GM18907 (cell line): Measurements from ENCODE around the gene CELF2.

ENCODE experiments used
- ATAC-seq: cut with Tn5 transposase; IDR thresholded peaks from one replicate; pipeline ENCODE4 v1.9.1; 2021; ENCODE audit warnings: mild to moderate bottlenecking, moderate library complexity; ENCODE audit not compliant: unreplicated experiment

Gene CELF2

GRCh38 chr10:11290156-11290890, 272.7 kb downstream of the CELF2 start:
- ATAC-seq = no peak

DNA sequence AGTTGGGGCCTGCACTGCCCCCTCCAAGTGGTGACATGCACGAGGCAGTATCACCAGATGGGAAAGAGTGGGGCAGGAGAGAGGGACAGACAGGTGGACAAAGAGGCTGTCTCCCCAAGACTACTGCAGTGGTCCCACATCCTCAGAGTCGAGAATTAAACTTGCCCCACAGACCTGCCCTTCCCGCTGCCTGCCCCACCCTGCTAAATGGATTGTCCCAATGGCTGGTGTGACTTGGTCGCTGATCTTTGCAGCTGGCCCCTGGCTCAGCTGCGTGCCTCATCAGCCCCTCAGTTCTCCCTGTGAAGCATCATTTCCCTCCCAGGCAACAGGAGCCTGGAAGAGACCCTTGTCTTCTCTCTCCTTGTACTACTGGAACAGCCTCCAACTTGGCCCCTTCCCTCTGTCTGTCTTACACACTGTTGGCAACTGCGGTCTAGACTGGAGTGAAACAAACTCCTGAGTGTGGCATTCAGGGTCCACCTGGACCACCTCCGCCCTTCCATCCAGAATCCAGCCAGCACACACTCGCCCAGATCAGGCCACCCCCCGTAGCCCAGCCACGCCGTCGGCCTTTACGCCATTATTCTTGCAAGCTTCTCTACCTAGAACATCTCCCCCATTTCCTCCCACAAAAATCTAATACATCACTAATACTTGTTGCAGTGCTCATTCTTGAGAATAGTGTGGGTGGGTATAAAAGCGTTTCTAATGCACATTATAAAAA, 275.1 kb downstream of the CELF2 start:
- ATAC-seq = no peak

DNA sequence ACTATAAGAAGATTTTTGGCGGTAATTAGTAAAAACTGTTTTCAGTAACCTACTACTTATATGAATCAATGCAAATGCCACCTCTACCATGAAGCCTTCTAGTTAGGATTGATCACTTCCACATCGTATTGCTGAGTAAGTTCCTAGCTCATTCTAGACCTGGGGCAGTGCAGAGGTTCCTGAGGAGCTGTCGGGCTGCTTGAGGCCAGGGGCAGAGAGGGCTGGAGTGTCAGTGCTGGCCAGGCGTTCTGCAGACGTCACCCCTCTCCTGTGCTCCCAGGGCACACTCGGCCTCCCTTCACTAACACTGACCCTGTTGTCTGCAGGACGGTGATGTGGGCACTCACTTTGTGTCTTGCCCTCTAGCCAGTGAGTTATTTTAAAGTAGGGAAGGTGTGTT, 275.7 kb downstream of the CELF2 start:
- no peak for ATAC-seq

- no peak for ATAC-seq
Measured at GRCh38 chr10:11294831-11295450, 277.3 kb downstream of the CELF2 start.

GRCh38 chr10:11295492-11295891, 277.8 kb downstream of the CELF2 start:
- no peak for ATAC-seq

DNA sequence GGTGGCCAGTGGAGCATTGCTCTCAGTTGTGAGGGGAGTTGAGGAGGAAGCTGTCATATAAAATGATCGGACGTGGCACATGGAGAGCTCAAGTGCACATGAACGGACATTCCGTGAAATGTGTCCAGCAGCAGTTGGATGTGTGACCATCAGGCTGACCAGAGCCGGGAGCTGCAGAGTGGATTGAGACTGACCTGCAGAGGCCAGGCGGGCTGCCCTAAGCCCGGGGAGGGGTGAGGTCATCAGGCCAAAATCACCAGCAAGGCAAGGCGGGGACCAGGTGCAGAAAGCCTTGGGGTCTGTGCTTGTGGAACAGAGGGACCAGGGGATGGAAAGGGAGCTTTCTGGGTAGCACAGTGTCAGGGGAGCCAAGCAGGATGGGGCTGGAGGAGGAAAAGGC, 279.5 kb downstream of the CELF2 start:
- ATAC-seq = no peak

GRCh38 chr10:11298116-11298515, 280.4 kb downstream of the CELF2 start:
- no peak for ATAC-seq

- no peak for ATAC-seq
Measured at GRCh38 chr10:11299125-11299524, 281.5 kb downstream of the CELF2 start.

- ATAC-seq = no peak
Measured at GRCh38 chr10:11300026-11300425, 282.4 kb downstream of the CELF2 start.

DNA sequence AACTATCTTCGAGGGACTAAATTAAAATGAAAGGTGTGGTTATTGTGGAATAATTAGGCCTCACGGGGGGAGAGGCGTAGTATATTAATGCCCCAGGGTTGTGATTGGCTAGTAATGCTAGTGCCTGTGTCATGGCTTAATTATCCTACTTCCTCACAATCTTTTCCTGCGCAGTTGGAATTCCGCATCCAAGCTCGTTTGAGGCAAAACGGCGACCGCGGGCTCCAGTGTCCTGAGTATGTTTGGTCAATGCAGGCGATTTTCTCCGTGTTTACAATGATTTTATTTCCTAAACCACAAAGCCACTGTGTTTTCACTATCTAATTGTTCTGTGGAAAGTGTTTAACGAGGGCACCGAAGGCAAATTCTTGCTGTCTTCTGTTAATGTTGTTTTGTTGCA, 282.9 kb downstream of the CELF2 start:
- ATAC-seq = no peak

DNA sequence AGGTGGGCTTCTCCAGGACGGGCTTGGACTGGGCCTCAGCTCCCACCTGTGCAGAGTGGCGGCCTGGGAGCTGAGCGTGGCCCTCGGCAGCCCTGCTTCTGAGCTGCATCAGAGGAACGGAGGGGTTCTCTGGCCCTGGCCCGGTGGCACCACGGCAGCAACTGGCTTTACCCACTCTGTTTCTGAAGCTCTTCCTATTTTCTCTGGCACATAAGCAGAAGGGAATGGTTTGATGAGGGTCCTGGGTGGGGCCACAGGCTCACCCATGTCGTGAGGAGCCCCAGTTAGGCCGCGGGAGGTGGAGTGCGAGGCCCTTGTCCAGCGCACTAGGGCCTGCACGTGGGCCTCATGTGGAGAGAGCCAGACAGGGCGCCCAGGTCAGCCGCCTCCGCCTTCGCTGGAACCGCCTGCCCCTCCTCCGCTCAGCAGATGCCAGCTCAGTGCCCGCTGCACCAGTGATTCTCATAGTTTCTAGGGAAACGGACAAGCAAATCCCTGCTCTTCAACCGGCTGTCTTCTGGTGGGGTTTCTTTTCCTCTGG, 284.0 kb downstream of the CELF2 start:
- no peak for ATAC-seq

GRCh38 chr10:11302181-11302580, 284.5 kb downstream of the CELF2 start:
- no peak for ATAC-seq

GRCh38 chr10:11303361-11304170, 285.9 kb downstream of the CELF2 start:
- no peak for ATAC-seq

DNA sequence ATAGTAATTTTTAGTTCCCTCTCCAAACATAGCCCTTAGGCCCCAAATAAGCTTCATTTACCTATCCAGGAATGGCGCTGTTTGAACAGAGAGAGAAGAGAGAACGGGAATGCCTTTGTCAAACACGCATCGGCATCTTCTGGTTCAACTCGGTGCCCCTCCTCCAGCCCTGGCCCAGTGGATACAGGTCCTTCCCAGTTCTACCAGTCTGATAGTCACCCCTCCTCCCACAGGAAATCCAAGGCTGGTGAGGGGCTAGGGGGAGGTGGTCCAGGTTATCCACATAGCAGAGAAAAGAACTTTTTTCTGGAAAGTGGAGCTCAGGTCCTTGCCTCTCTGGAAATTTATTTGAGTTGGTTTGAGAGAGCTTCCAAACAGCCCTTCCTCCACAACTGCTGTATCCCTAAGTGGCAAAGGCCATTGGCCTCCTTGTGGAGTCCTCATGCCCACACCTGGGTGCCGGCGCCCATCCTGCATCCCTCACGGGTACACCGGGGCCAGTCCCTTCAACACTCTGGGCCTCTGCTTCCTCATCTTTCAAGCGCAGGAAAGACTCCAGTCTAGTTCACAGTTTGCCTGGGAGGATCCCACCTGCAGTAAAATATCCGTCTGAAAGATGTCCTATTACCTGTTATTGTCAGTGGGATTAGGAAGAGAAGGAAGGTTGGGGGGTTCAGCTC, 287.4 kb downstream of the CELF2 start:
- ATAC-seq = no peak

- no peak for ATAC-seq
Measured at GRCh38 chr10:11305825-11306593, 288.3 kb downstream of the CELF2 start.

- ATAC-seq = no peak
Measured at GRCh38 chr10:11307004-11307403, 289.3 kb downstream of the CELF2 start.

GRCh38 chr10:11307937-11308336, 290.3 kb downstream of the CELF2 start:
- ATAC-seq = no peak

DNA sequence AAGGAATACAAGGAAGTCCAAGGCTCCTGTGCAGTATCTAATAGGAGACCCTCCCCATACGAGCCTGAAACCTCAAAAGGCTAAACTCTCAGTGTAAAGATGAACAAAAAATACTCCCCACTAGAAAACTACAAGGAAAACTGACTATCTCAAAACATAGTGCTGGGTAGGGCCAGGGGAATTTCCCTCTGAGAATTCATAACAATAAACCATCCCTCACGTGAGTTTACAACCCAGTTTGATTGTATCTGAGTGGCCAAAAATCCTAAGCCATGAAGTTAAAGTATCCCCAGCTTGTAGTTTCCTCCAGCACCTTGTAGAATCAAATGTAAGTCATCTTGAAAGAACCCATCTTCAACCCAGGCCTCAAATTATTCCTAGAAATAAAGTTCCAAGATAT, 293.4 kb downstream of the CELF2 start:
- ATAC-seq = no peak

DNA sequence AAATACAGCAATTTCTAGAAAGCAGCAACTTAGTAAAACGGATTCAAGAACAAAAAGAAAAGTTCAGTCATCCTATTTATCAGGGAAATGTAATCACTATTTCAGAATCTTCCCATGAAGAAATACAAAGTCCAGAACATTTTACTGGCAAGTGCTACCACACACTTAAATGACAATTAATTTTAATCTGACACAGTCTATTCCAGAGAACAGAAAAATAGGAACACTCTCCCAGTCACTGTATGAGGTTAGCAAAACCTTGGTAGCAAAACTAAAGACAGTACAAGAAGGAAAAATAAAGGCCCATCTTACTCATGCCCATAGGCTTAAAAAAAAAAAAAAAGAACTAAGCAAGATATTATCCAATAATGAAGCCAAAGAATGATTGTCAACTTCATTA, 295.8 kb downstream of the CELF2 start:
- no peak for ATAC-seq
